IMR-90 (cell line): Measurements from ENCODE around the gene KCNH4. TPM values are rescaled to one million over a fixed set of nuclear protein-coding genes. Genes with fewer than 3 reads are reported as not detected.

Source experiments
- ATAC-seq: fragments of 200-7000 bp; cut with Tn5 transposase; 2 replicates; pipeline ENCODE4 v1.9.1; 2020; ENCODE audit warnings: low read depth, mild to moderate bottlenecking, moderate library complexity
- BruUV-seq: library from RNA; stranded (reverse); fragments of 400-500 nt; replicated peaks from 2 replicates; lab custom pipeline; 2021; lab: Mats Ljungman, UMichigan
- CTCF ChIA-PET: fragments of 300-600 bp; formaldehyde crosslinking; extraction: SDS; loops from one replicate; lab custom pipeline; 2021; ENCODE audit warnings: antibody characterized with exemption; lab: Yijun Ruan, JAX
- POLR2A ChIA-PET: fragments of 300-600 bp; sonication (Branson Sonifier 250); formaldehyde crosslinking; loops from one replicate; lab custom pipeline; 2022; ENCODE audit warnings: antibody characterized with exemption; ENCODE audit not compliant: unreplicated experiment; lab: Charles Lee
- DNase-seq: peaks from one replicate; pipeline ENCODE4 v3.0.0; 2013
- H2AFZ ChIP-seq: replicated peaks from 2 replicates; pipeline ENCODE3; 2013; ENCODE audit warnings: low read length, mild to moderate bottlenecking; ENCODE audit not compliant: poor library complexity
- H2AK5ac ChIP-seq: 2 replicates; pipeline ENCODE4 v1.6.1; 2013; ENCODE audit warnings: low read depth, low read length, inconsistent platforms
- H2AK9ac ChIP-seq: replicated peaks from 2 replicates; pipeline ENCODE3; 2013; ENCODE audit warnings: mild to moderate bottlenecking, low read depth, low read length, moderate library complexity; ENCODE audit not compliant: poor library complexity
- H2BK120ac ChIP-seq: 2 replicates; pipeline ENCODE4 v1.6.1; 2013; ENCODE audit warnings: low read depth, low read length, inconsistent platforms
- H2BK15ac ChIP-seq: 3 replicates; pipeline ENCODE4 v1.6.1; 2013; ENCODE audit warnings: low read depth, low read length, inconsistent platforms
- H2BK20ac ChIP-seq: 2 replicates; pipeline ENCODE4 v1.6.1; 2013; ENCODE audit warnings: low read depth, mild to moderate bottlenecking, inconsistent platforms, low read length, moderate library complexity
- H2BK5ac ChIP-seq: 2 replicates; pipeline ENCODE4 v1.6.1; 2013; ENCODE audit warnings: mild to moderate bottlenecking, low read depth, low read length, inconsistent platforms; ENCODE audit not compliant: poor library complexity, severe bottlenecking
- H3K14ac ChIP-seq: replicated peaks from 2 replicates; pipeline ENCODE4 v1.6.1; 2013; ENCODE audit warnings: low read depth, low read length, inconsistent platforms
- H3K18ac ChIP-seq: 2 replicates; pipeline ENCODE4 v1.6.1; 2013; ENCODE audit warnings: low read depth, low read length, control low read depth
- H3K23ac ChIP-seq: 2 replicates; pipeline ENCODE4 v1.6.1; 2013; ENCODE audit warnings: low read depth, low read length, inconsistent platforms
- H3K27ac ChIP-seq: 2 replicates; pipeline ENCODE4 v1.5.1; 2013; ENCODE audit warnings: mild to moderate bottlenecking, control low read depth, low read length; ENCODE audit not compliant: insufficient read depth
- H3K27me3 ChIP-seq: 2 replicates; pipeline ENCODE4 v1.6.1; 2013; ENCODE audit warnings: low read length; ENCODE audit not compliant: control insufficient read depth, insufficient read depth
- H3K36me3 ChIP-seq: 2 replicates; pipeline ENCODE4 v1.6.1; 2013; ENCODE audit warnings: low read length, mixed read lengths; ENCODE audit not compliant: control insufficient read depth, insufficient read depth
- H3K4ac ChIP-seq: 2 replicates; pipeline ENCODE4 v1.6.1; 2013; ENCODE audit warnings: low read depth, low read length, inconsistent platforms
- H3K4me1 ChIP-seq: 2 replicates; pipeline ENCODE4 v1.6.1; 2013; ENCODE audit warnings: low read length, mixed read lengths; ENCODE audit not compliant: control insufficient read depth, insufficient read depth
- H3K4me2 ChIP-seq: 2 replicates; pipeline ENCODE4 v1.6.1; 2013; ENCODE audit warnings: low read depth, mild to moderate bottlenecking, control low read depth, low read length, moderate library complexity
- H3K4me3 ChIP-seq: 2 replicates; pipeline ENCODE4 v1.5.1; 2013; ENCODE audit warnings: low read depth, mild to moderate bottlenecking, control low read depth, low read length, moderate library complexity; ENCODE audit not compliant: insufficient read depth
- H3K56ac ChIP-seq: 2 replicates; pipeline ENCODE4 v1.6.1; 2013; ENCODE audit warnings: low read length, inconsistent platforms; ENCODE audit not compliant: insufficient read depth; ENCODE audit errors: extremely low read depth
- H3K79me1 ChIP-seq, 2 experiments: 2 replicates each; pipeline ENCODE4 v1.6.1; 2013; ENCODE audit warnings: low read length in 2 of 2, inconsistent platforms in 1 of 2, low read depth in 1 of 2
- H3K9ac ChIP-seq: 2 replicates; pipeline ENCODE4 v1.6.1; 2013; ENCODE audit warnings: low read depth, low read length, control low read depth
- H3K9me1 ChIP-seq: 2 replicates; pipeline ENCODE4 v1.6.1; 2013; ENCODE audit warnings: low read length, inconsistent platforms; ENCODE audit not compliant: insufficient read depth
- H3K9me3 ChIP-seq: 2 replicates; pipeline ENCODE4 v1.6.1; 2013; ENCODE audit warnings: low read length; ENCODE audit not compliant: control insufficient read depth, insufficient read depth
- H4K20me1 ChIP-seq: 2 replicates; pipeline ENCODE4 v1.6.1; 2013; ENCODE audit warnings: low read length, inconsistent platforms; ENCODE audit not compliant: insufficient read depth
- H4K5ac ChIP-seq: 2 replicates; pipeline ENCODE4 v1.6.1; 2013; ENCODE audit warnings: mild to moderate bottlenecking, low read depth, low read length, control low read depth
- H4K8ac ChIP-seq, 2 experiments: 2 replicates each; pipeline ENCODE4 v1.6.1; 2013; ENCODE audit warnings: low read depth in 2 of 2, low read length in 2 of 2, control low read depth in 1 of 2, inconsistent platforms in 1 of 2
- H4K91ac ChIP-seq: 2 replicates; pipeline ENCODE4 v1.6.1; 2013; ENCODE audit warnings: low read depth, low read length, inconsistent platforms; ENCODE audit not compliant: insufficient read depth
- BHLHE40 ChIP-seq: fragments of 150-350 bp; IDR thresholded peaks from 2 replicates; pipeline ENCODE4 v1.6.1; 2016; ENCODE audit warnings: mild to moderate bottlenecking, low read depth, low read length
- CEBPB ChIP-seq: IDR thresholded peaks from 2 replicates; pipeline ENCODE4 v1.6.1; 2012; ENCODE audit warnings: low read depth, low read length, improper control_type of control experiment
- CHD1 ChIP-seq: IDR thresholded peaks from 2 replicates; pipeline ENCODE4 v1.6.1; 2012; ENCODE audit warnings: low read depth, low read length, improper control_type of control experiment
- FOS ChIP-seq: fragments of 150-350 bp; IDR thresholded peaks from 2 replicates; pipeline ENCODE4 v1.6.1; 2016; ENCODE audit warnings: low read depth, low read length
- MAFK ChIP-seq: IDR thresholded peaks from 2 replicates; pipeline ENCODE4 v1.6.1; 2012; ENCODE audit warnings: low read depth, low read length, improper control_type of control experiment
- MXI1 ChIP-seq: IDR thresholded peaks from 2 replicates; pipeline ENCODE4 v1.6.1; 2012; ENCODE audit warnings: low read depth, mild to moderate bottlenecking, low read length, moderate library complexity, borderline replicate concordance
- NFE2L2 ChIP-seq: fragments of 150-350 bp; IDR thresholded peaks from 2 replicates; pipeline ENCODE4 v1.6.1; 2016; ENCODE audit warnings: low read depth, mild to moderate bottlenecking, low read length
- POLR2A ChIP-seq: IDR thresholded peaks from 2 replicates; pipeline ENCODE4 v1.6.1; 2012; ENCODE audit warnings: mild to moderate bottlenecking, low read depth, low read length
- RAD21 ChIP-seq: IDR thresholded peaks from 2 replicates; pipeline ENCODE4 v1.6.1; 2012; ENCODE audit warnings: low read length, improper control_type of control experiment
- RCOR1 ChIP-seq: IDR thresholded peaks from 2 replicates; pipeline ENCODE4 v1.6.1; 2012; ENCODE audit warnings: mild to moderate bottlenecking, low read length, improper control_type of control experiment; ENCODE audit not compliant: insufficient replicate concordance
- RFX5 ChIP-seq: IDR thresholded peaks from 2 replicates; pipeline ENCODE4 v1.8.0; 2012; ENCODE audit warnings: low read depth, mild to moderate bottlenecking, low read length, moderate library complexity
- SMC3 ChIP-seq: fragments of 150-350 bp; IDR thresholded peaks from 2 replicates; pipeline ENCODE4 v1.6.1; 2016; ENCODE audit warnings: low read depth, mild to moderate bottlenecking, antibody characterized with exemption, low read length, moderate library complexity
- USF2 ChIP-seq: fragments of 150-350 bp; IDR thresholded peaks from 2 replicates; pipeline ENCODE4 v1.6.1; 2017; ENCODE audit warnings: mild to moderate bottlenecking, antibody characterized with exemption, low read length, low read depth
- WGBS, 2 experiments: methylation state at CpG; one replicate each; pipeline versions ENCODE4 v1.1.5 to v1.1.7; 2013; ENCODE audit warnings: missing lambda C conversion rate in 2 of 2; ENCODE audit not compliant: insufficient read length in 1 of 2; ENCODE audit errors: extremely low coverage in 2 of 2; 5-methylcytosine and 5-hydroxymethylcytosine counted together
- dilution Hi-C: fragments of 300-500 bp; cut with HindIII; formaldehyde crosslinking; loops from one replicate; pipeline ENCODE4 v1.14.3; 2018; ENCODE audit warnings: low sequenced_read_pairs; ENCODE audit not compliant: unreplicated experiment
- in situ Hi-C: fragments of 300-500 bp; cut with MboI; formaldehyde crosslinking; loops from 3 replicates; pipeline ENCODE4 v1.14.3; 2019; ENCODE audit warnings: low sequenced_read_pairs, inconsistent platforms, mixed read lengths
- intact Hi-C: fragments of 100-400 bp; cut with micrococcal nuclease; formaldehyde crosslinking; loops from 2 replicates; pipeline ENCODE4 v1.10.0; 2022
- polyA plus RNA-seq, 3 experiments: library from polyadenylated mRNA; depleted of rRNA; stranded (reverse); fragments of >200 nt; gene quantifications; 2 replicates each; pipeline ENCODE4 v1.2.3, GENCODE V29; 2012; ENCODE audit warnings: low replicate concordance in 1 of 3
- total RNA-seq: library from RNA; depleted of rRNA; stranded (reverse); fragments of >200 nt; gene quantifications from 2 replicates; pipeline ENCODE4 v1.2.3, GENCODE V29; 2012
- TF ChIP-seq, protein P1 (sequence below): fragments of 150-350 bp; IDR thresholded peaks from 2 replicates; pipeline ENCODE4 v1.6.1; 2016; ENCODE audit warnings: low read depth, mild to moderate bottlenecking, low read length, moderate library complexity, borderline replicate concordance

The KCNH4 gene
- total and polyA plus RNA-seq, 2 of the 4 experiments (the other 2 are of a cell fraction), result 0.03 TPM; not detected in 1

DNA sequence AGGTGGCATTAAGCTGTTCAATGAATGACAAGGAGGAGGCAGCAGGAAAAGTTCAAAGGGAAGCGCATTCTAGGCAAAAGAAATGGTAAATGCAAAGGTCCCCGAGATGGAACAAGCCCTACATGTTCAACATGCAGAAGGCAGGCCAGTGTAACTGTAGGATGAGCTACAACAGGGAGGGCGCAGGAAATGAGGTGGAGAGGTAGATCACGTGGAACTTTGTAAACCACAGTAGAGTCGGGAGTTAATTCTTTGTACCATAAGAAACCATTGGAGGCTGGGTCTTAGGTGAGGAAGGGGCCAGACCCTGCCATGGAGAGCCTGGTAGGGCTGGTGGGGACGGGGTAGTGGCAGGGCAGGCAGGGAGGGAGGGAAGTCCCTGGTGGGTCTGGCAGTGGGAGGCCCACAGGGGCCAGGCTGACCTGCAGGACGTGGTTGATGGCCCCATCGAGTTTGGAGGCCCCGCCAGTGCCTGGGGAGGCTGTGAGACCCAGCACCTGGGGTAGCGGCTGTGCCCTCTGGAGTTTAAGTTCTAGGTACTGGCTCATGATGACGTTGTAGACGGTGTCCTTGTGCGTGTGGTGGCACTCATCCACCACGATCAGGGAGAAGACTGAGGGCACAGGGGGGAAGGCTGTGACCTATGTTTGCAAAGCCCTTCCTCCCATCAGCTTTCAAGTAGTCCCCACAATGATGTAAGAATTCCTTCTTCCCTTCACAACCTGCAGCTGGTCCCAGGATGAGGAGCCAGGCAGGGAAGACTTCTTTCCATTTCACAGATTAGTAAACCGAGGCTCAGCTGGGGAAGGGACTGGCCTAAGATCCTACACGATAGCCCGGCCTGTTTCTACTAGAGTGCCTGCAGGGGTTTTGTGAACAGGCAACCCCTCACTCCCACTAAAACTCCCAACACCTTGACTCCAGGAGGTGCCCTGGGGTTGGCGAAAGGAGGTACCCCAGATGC, 70.4 kb downstream of the KCNH4 start:
- ATAC-seq (no peak), DNase-seq (no peak)
- Histone ChIP-seq H4K8ac (no peak overlapping the region), H3K56ac (no peak overlapping the region), H4K91ac (no peak overlapping the region), H4K5ac (no peak overlapping the region), H3K14ac (no peak overlapping the region), H3K4me2 (no peak overlapping the region), H3K79me1 (no peaks in the 10 kb centered on the region), H3K27me3 (0 out of 2 replicates have a peak, but pooled peaks cover 3% of the 10 kb centered on the region), H3K9me1 (peaks cover 4% of the 10 kb centered on the region; the same call in 1 of the 2 replicates), H3K27ac (no peak overlapping the region), H4K20me1 (no peaks in the 10 kb centered on the region), H3K4ac (no peak overlapping the region), H3K9me3 (no peaks in the 10 kb centered on the region), H3K36me3 (peaks cover 7% of the 10 kb centered on the region; the same call in 1 of the 2 replicates), H3K9ac (no peak overlapping the region), H2BK20ac (no peak overlapping the region), H3K4me3 (no peak overlapping the region), H3K18ac (no peak overlapping the region), H2BK15ac (no peak overlapping the region), H2AFZ (peak overlapping the region; percentile 39), H2AK5ac (no peak overlapping the region), H2AK9ac (peak overlapping the region; percentile 40), H3K4me1 (peaks cover 6% of the 10 kb centered on the region; the same call in 1 of the 2 replicates), H2BK5ac (no peak overlapping the region), H2BK120ac (no peak overlapping the region), H3K23ac (no peak overlapping the region)
- intact Hi-C loops, result no loop called here
- dilution Hi-C loops, result no loop called here
- BruUV-seq, result no TSS peak
- in situ Hi-C loops, result loop anchor here (5.0 kb wide), 2 partner anchors 83 to 143 kb away; partner anchors contain the start of gene CNP
- POLR2A ChIA-PET, result no interaction called here
- 88% methylated on average over 10 of the region's 18 CpGs; no CpG with 5 or more reads in 1 of the 2 experiments for WGBS, 2 experiments
- CTCF ChIA-PET, result interaction anchor here (0.8 to 1.5 kb wide), 2 partner anchors 9 to 85 kb away, joined by 3 to 5 read pairs; no protein-coding TSS in a partner anchor
- TF ChIP-seq, protein P1, sequence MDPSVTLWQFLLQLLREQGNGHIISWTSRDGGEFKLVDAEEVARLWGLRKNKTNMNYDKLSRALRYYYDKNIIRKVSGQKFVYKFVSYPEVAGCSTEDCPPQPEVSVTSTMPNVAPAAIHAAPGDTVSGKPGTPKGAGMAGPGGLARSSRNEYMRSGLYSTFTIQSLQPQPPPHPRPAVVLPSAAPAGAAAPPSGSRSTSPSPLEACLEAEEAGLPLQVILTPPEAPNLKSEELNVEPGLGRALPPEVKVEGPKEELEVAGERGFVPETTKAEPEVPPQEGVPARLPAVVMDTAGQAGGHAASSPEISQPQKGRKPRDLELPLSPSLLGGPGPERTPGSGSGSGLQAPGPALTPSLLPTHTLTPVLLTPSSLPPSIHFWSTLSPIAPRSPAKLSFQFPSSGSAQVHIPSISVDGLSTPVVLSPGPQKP, result no peak
- TF ChIP-seq RCOR1 (no peak), POLR2A (no peak), RAD21 (no peak), BHLHE40 (no peak), SMC3 (no peak), MXI1 (no peak), MAFK (no peak), CHD1 (no peak), FOS (no peak), NFE2L2 (no peak), USF2 (no peak), RFX5 (no peak), CEBPB (no peak)
